Mesothelial cell of epicardium (in vitro differentiated cells): ENCODE measurements around the gene GPR155. TPM values are rescaled to one million over a fixed set of nuclear protein-coding genes. Genes with fewer than 3 reads are reported as not detected.

ENCODE experiments used
- DNase-seq, 2 experiments: peaks; one replicate each; pipeline ENCODE4 v3.0.0; 2021; ENCODE audit warnings: low spot score in 2 of 2; ENCODE audit not compliant: unreplicated experiment in 2 of 2
- H3K27ac Mint-ChIP-seq: 2 replicates; pipeline ENCODE4 v1.8.0; 2021; ENCODE audit warnings: mixed read lengths
- H3K27me3 Mint-ChIP-seq: 2 replicates; pipeline ENCODE4 v1.8.0; 2021; ENCODE audit warnings: low read depth, mixed read lengths
- H3K36me3 Mint-ChIP-seq: 2 replicates; pipeline ENCODE4 v1.8.0; 2021; ENCODE audit warnings: mixed read lengths
- H3K4me1 Mint-ChIP-seq: 2 replicates; pipeline ENCODE4 v1.8.0; 2021; ENCODE audit warnings: mixed read lengths
- H3K4me3 Mint-ChIP-seq: 2 replicates; pipeline ENCODE4 v1.8.0; 2021; ENCODE audit warnings: mild to moderate bottlenecking, moderate library complexity, mixed read lengths
- H3K9me3 Mint-ChIP-seq: 2 replicates; pipeline ENCODE4 v1.8.0; 2021; ENCODE audit warnings: mixed read lengths
- total RNA-seq: library from RNA; stranded (reverse); gene quantifications from 3 replicates; pipeline ENCODE4 v1.2.1, GENCODE V29; 2021
- TF ChIP-seq, protein P1 (sequence below): fragments of 200-600 bp; sonication (generic); IDR thresholded peaks from one replicate; pipeline ENCODE4 v1.5.0; 2021; ENCODE audit warnings: antibody characterized with exemption; ENCODE audit not compliant: unreplicated experiment

GPR155 gene
- total RNA-seq, 1 donor from 2014 or later, result 4.4 TPM

GRCh38 chr2:174442546-174443510 lies 44.0 kb downstream of the GPR155 start:
- H3K36me3 Mint-ChIP-seq, result peaks cover 3% of the 10 kb centered on the region
- H3K27me3 Mint-ChIP-seq, result no peaks in the 10 kb centered on the region
- no peak for DNase-seq
- peaks cover 23% of the 10 kb centered on the region for H3K4me1 Mint-ChIP-seq
- no peaks in the 10 kb centered on the region for H3K9me3 Mint-ChIP-seq
- H3K4me3 Mint-ChIP-seq, result no peak overlapping the region
- H3K27ac Mint-ChIP-seq, result peak overlapping the region; percentile 80
- TF ChIP-seq, protein P1, sequence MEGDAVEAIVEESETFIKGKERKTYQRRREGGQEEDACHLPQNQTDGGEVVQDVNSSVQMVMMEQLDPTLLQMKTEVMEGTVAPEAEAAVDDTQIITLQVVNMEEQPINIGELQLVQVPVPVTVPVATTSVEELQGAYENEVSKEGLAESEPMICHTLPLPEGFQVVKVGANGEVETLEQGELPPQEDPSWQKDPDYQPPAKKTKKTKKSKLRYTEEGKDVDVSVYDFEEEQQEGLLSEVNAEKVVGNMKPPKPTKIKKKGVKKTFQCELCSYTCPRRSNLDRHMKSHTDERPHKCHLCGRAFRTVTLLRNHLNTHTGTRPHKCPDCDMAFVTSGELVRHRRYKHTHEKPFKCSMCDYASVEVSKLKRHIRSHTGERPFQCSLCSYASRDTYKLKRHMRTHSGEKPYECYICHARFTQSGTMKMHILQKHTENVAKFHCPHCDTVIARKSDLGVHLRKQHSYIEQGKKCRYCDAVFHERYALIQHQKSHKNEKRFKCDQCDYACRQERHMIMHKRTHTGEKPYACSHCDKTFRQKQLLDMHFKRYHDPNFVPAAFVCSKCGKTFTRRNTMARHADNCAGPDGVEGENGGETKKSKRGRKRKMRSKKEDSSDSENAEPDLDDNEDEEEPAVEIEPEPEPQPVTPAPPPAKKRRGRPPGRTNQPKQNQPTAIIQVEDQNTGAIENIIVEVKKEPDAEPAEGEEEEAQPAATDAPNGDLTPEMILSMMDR, result no peak

DNA sequence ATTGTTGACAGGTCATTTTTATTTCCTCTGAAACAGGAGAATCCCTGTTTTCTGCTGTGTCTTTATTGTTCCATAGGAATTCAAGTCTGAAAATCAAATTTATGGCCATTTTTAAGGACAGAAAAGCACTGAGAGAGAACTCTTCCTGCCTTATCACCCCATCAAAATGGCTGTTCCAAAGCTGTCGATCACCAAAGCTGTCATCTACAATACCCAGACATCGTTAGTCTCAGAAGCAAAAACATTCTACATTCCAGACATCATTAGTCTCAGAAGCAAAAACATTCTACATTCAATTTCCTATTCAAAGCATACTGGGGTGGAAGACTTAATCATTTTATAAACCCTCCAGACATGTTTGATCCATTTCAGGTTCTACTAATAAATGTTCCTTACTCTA lies 46.9 kb downstream of the GPR155 start:
- no peak for DNase-seq
- Mint-ChIP-seq H3K9me3 (no peaks in the 10 kb centered on the region), H3K36me3 (peaks cover 8% of the 10 kb centered on the region), H3K4me3 (no peak overlapping the region), H3K27ac (peak overlapping the region; percentile 35), H3K4me1 (peaks cover 30% of the 10 kb centered on the region), H3K27me3 (no peaks in the 10 kb centered on the region)
- TF ChIP-seq, protein P1, result no peak

- TF ChIP-seq, protein P1, result no peak
- H3K36me3 Mint-ChIP-seq, result peaks cover 6% of the 10 kb centered on the region
- no peak overlapping the region for H3K4me3 Mint-ChIP-seq
- no peaks in the 10 kb centered on the region for H3K9me3 Mint-ChIP-seq
- H3K4me1 Mint-ChIP-seq, result peaks cover 28% of the 10 kb centered on the region
- no peak for DNase-seq
- H3K27ac Mint-ChIP-seq, result no peak overlapping the region
- H3K27me3 Mint-ChIP-seq, result no peaks in the 10 kb centered on the region
Measured at GRCh38 chr2:174439323-174439722, 47.5 kb downstream of the GPR155 start.

- no peak overlapping the region for H3K27ac Mint-ChIP-seq
- TF ChIP-seq, protein P1, result no peak
- no peak for DNase-seq
- H3K4me1 Mint-ChIP-seq, result peaks cover 28% of the 10 kb centered on the region
- H3K9me3 Mint-ChIP-seq, result peaks cover 2% of the 10 kb centered on the region
- peaks cover 9% of the 10 kb centered on the region for H3K36me3 Mint-ChIP-seq
- H3K27me3 Mint-ChIP-seq, result no peaks in the 10 kb centered on the region
- H3K4me3 Mint-ChIP-seq, result no peak overlapping the region
Measured at GRCh38 chr2:174438146-174438886, 48.5 kb downstream of the GPR155 start.

- peak overlapping the region; percentile 91 for H3K27ac Mint-ChIP-seq
- no peak for DNase-seq
- peaks cover 23% of the 10 kb centered on the region for H3K4me1 Mint-ChIP-seq
- H3K9me3 Mint-ChIP-seq, result peaks cover 7% of the 10 kb centered on the region
- peaks cover 17% of the 10 kb centered on the region for H3K36me3 Mint-ChIP-seq
- no peak overlapping the region for H3K4me3 Mint-ChIP-seq
- TF ChIP-seq, protein P1, result no peak
- no peaks in the 10 kb centered on the region for H3K27me3 Mint-ChIP-seq
Measured at GRCh38 chr2:174436351-174436750, 50.5 kb downstream of the GPR155 start.
